NCI-H82 treated with DMSO at 0.1 percent for 48 hours (cell line): ENCODE results near the gene ZNF248.
"Not testable (repeated sequence)": the region's sequence is repeated elsewhere in the genome, so short reads cannot be mapped to it uniquely, and the experiment has no call there.

ENCODE experiments used
- DNase-seq: peaks from one replicate; lab custom pipeline; 2025; ENCODE audit not compliant: unreplicated experiment; lab: John Stamatoyannopoulos, UW

ZNF248 gene

DNA sequence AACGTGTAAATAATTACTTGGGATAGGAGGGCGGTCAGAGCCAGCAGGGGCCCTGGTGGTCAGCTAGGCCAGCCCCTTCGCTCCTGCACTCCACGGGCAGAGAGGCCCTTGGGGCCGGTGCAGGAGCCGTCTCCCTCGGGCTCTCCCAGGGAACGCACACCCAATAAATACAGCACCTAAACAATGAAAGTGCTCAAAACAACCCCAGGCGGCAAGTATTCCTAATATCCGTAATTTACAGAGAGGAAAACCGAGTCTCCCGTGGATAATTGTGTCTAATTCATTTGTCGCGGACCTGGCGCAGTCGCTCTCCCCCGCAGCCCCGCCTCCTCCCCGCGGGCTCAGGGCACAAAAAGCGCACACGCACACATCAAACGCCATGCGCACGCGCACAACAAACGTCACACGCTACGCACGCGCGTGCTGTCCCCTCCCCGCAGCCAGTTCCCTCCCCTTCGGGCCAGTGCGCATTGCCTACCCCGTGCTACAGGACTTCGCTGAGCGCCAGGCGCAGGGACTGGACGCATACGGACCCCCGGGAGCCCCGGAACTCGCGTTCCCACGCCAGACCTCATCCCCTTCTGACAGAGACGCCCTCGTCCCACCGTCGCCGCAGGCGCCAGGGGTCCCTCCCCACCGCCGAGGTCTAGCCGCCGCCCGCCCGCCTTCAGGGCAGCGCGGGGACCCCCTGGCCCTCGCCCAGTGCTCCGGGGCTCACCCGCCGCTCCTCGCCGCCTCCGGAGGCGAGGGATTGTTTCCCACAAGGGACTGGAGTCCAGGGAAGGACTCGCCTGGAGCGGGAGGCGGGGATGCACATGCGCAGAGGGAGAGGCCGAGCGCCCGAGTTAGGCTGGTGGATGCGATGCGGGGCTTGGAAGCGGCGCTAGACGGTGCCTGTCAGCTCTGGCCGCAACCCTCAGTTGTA is at the start of gene ZNF248:
Gene ZNF248 (minus strand): TSS at position 324 of the 925 bp plus-strand sequence. CDS start 1,300 bp downstream, outside the sequence.
- DNase-seq, result peak; percentile 68

DNA sequence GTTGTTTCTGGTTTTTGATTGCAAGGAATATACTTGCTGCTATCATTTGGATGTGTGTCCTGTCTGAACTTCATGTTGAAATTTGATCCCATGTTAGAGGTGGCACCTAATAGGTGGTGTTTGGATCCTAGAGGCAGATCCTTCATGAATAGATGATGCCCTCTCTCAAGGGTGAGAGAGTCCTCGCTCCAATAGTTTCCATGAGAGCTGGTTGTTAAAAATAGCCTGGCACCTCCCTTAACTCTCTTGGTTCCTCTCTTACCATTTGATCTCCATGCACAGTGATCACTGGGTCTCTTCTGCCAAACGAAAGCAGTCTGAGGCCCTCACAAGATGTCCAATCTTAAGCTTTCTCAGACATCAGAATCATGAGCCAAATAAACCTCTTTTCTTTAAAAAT is 49.0 kb upstream of the ZNF248 start:
- no peak for DNase-seq

DNA sequence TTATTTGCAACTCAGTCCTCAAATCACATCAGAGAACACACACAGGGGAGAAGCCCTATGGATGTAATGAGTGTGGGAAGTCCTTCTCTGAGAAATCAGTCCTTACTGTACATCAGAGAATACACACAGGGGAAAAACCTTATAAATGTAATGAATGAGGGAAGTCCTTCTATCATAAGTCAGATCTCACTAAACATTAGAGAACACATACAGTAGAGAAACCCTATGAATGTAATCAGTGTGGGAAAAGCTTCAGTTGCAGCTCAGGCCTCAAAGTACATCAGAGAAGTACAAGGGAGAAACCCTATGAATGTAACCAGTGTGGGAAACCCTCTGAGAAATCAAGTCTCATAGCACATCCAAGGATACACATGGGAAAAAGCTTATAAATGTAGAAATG is 39.0 kb upstream of the ZNF248 start:
- DNase-seq, result no peak

DNA sequence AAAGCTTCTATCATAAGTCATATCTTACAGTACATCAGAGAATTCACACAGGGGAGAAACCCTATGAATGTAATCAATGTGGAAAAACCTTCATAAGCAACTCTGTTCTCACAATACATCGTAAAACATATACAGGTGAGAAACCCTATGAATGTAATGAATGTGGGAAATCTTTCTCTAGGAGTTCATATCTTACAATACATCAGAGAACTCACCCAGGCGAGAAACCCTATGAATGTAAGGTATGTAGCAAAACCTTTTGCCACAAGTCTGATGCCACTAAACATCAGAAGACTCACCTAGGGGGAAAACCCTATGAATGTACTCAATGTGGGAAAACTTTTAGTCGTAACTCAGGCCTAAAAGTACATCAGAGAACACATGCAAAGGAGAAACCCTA is 38.3 kb upstream of the ZNF248 start:
- no peak for DNase-seq

DNA sequence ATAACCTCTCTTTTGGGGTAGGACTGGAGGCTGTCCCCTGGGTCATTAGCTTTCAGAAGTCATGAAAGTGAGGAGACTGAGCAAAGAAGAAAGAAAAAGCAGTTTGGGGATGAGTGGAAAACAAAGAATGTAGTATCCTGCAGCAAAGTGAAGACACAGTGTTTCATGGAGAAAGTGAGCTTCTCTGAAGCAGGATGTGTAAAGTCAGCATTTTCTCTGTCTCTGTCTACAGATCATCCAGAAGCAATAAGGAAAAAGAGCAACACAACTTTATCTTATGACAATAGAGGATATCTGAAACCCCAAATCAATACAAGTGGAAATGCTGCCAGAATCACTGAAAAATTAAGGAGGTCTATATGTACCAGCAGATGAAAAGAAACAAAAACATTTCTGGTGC is 28.4 kb upstream of the ZNF248 start:
- no peak for DNase-seq

DNA sequence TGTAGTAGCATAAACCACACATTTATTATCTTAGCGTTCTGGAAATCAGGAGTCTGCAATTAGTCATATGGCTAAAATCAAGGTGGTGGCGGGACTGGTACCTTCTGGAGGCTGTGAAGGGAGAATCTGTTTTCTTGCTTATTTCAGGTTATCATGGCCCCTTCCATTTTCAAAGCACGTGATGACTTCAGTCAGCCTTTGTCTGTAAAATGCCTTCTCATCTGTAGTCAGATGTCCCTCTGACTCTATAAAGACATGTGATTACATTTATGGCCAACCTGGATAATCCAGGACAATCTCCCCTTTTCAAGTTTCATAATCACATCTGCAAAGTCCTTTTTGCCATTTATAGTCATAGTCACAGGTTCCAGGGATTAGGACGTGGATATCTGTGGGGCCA is 15.5 kb upstream of the ZNF248 start:
- DNase-seq, result no peak

DNA sequence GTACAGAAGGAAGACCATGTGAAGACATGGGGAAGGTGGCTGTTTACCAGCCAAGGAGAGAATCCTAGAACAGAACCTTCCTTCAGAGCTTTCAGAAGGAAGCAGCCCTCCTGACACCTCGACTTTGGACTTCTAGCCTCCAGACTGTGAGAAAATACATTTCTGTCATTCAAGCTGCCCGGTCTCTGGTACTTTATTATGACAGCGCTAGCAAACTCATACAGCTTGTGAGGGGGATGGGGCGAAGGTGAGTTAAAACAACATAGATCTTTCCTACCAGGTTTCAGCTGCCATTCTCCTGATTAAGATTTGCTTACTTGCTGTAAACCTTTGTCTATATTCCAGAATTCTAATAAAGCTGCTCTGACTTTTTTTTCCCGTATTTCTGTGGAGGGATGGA is 14.9 kb upstream of the ZNF248 start:
- no peak for DNase-seq

DNA sequence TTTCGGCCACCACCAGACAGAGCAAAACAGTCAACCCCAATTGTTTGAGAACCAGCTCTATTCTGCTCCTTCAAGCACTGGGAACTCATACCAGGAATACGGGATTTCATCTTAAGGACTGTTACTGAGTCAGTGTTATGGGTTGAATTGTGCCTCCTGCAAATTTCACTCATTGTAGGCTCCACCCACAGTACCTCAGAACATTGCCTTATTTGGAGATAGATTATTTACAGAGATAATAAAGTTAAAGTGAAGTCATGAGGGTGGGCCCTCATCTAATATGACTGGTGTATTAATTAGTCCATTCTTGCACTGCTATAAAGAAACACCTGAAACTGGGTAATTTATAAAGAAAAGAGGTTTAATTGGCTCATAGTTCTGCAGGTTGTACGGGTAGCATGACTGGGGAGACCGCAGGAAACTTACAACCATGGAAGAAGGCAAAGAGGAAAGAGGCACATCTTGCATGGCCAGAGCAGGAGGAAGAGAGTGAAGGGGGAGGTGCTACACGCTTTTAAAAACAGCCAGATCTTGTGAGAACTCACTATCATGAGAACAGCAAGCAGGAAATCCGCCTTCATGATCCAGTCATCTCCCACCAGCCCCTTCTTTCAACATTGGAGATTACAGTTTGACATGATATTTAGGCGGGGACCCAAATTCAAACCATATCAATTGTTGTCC is 14.3 kb upstream of the ZNF248 start:
- no peak for DNase-seq

DNA sequence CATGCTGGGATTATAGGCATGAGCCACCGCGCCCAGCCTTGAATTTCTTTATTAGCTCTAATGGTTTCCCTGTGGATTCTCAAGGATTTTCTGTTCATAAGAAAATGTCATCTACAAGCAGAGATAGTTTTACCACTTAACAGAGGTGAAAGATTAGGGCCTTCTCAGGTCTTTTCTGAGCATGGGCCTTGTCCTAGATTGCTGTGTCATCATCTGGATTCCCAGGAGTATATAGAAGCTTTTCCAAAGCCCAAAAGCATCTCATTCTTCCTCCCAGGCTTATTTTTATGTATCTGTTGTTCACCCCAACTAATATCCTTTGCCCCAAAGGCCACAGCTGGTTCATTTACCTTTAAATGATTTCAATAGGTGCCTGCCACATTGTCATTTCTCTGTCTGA is 13.7 kb upstream of the ZNF248 start:
- DNase-seq, result no peak

DNA sequence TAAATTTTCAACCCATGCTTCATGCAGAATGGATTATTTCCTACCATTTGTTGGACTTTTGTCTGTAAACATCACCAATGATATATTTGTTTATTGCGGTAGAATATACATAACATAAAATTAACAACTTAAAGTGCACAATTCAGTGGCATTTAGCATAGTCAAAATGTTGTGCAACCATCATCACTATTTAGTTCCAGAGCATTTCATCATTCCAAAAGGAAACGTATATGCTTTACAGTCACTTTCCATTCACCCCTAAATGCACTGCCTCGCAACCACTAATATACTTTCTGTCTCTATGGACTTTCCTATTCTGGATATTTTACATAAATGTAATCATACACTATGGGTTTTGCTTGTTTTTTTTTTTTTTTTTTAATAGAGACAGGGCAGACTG is 11.4 kb upstream of the ZNF248 start:
- no peak for DNase-seq

DNA sequence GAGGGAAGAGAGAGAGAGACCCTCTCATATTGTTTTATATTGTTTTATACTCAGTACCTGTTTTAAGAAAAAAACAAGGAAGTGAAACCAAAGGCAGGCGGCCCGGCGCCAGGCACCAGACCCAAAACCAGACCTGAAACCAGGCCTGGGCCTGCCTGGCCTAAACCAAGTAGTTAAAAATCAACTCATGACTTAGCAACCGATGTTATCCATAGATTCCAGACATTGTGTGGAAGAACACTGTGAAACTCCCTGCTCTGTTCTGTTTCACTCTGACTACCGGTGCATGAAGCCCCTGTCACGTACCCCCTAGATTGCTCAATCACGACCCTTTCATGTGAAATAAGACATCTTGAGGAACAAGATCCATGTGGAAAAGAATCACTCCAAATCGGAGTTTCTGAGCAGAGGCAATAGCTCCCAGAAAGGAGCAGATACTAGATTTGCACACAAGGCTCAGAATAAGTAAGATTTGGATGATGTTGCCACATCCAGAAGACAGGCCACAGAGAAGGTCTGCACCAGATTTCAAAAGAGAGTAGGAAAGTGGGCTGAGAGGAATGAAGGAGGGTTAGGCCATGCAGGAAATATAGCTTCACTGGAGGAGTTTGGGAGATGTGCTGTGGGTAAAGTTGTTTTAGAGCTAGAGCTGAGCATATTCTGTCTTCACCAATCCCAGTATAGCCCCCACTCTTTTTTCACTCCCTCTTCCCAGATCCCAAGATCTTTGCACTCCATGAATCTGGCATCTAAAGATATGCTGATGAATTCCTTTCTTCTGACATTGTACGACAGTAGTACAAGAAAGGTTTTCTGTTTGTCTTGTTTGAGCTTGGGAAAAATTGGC is 8.8 kb upstream of the ZNF248 start:
- DNase-seq, result no peak

DNA sequence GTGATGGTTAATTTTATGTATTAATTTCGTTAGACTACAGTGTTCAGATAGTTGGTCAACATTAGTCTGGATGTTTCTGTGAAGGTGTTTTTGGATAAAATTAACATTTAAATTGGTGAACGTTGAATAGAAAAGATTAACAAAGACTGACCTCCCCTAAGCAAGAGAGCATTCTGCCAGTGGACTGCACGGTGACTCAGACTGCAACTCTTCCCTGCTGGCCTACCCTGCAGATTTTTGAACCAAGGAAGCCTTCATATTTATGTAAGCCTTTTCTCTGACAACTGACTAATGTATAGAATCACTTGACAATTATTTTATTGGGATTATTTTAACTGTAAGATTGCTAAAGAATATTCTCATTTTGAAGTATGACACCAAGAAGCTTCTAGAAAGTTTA is 7.9 kb upstream of the ZNF248 start:
- no peak for DNase-seq

DNA sequence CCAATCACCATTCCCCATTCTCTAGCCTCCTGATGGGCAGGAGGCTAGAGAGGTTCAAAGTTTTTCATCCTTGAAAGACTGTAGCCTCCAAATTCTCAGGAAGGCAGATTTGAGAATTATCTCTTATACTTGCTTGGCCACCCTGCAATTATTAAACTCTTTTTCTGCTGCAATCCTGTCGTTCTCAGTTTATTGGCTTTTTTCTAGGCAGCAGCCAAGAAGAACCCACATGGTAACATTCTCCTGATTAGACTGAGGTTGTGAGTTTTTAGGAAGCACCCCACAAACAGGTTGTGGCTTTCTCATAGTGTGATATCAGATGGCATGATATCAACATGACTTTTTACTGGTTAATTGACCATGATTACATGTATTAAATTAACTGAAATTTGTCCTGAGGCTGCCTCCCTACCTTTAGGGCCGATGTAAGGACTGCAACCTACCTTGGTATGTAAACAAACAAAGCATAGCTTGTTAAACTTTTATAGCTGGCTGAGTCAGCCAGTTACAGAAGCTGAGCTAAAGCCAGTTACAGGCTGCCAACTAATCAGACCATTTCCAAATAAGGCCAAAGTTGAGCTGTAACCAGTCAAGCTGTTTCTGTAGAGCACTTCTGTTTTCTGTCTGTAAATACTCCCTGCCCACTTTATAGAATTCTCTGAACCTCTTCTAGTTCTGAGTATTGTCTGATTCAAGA is 3.2 kb upstream of the ZNF248 start:
- no peak for DNase-seq

DNA sequence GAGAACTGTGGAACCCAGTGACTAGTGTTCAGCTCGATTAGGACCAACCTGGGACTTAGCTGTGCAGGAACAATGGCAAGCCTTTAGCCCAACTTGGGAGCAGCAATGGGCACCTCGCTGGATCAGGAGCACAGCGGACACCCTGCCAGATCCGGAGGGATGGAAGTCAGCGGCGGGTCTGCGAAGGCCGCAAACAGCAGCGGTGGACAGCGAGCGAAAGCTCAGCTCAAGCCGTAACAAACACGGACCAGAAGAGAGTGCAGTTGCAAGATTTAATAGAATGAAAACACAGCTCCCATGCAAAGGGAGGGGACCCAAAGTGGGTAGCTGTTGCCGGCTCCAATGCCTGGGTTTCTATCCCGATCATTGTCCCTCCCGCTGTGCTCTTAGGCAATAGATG is 1.9 kb upstream of the ZNF248 start:
- not testable (repeated sequence) for DNase-seq

DNA sequence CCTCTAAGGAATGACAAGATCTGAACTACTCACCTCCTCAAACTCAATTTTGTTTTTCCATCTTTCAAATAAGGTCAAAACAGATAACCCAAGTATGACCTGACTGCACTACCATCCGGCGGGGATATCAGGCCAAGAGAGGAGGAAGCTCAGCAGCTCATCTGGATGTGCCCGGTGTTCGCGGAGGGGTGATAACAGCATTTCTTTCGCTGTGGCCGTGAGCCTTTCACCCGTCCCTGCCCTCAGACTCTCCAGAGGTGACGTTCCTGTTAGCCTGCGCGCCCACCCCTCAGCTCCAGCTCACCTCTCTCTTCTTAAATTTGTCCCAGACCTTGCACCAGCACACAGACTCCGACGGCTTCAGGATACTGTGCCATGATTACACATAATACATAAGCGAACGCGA is 526 bp downstream of the ZNF248 start:
- DNase-seq, result no peak

DNA sequence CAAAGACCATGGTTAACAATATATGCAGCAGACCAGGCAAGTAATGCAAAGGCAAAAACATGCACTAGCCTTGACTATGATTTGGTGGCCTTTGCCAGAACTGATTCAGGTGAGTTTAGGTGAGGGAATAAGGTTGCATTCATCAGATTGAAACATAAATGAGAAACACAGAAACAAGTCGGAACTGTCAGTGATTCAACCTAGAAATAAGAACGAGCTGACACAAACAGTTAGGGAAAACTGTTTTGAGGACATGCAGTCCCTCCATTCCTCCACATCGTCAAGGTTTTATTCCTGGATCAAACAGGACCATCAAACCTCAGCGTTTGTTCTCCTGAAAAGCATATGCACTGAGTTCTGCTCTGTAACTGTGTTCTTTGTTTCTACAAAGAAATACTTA is 1.8 kb downstream of the ZNF248 start:
- DNase-seq, result no peak

DNA sequence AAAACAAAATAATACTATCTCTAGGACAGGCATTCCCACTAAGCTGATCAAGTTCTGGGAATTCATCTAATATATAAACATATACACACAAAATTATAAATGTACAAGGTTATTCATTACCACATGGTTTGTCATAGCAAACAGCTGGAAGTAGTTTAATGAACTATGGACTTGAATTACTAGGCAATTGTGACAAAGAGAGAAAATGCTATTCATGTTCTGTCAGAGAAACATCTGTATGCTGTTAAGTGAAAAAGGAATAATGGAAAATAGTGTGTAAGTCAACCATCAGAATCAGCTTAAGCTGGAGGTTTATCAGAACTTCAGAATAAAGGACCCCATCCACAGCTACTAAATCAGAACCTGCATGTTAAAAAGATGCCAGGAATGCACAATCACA is 2.8 kb downstream of the ZNF248 start:
- DNase-seq, result no peak

DNA sequence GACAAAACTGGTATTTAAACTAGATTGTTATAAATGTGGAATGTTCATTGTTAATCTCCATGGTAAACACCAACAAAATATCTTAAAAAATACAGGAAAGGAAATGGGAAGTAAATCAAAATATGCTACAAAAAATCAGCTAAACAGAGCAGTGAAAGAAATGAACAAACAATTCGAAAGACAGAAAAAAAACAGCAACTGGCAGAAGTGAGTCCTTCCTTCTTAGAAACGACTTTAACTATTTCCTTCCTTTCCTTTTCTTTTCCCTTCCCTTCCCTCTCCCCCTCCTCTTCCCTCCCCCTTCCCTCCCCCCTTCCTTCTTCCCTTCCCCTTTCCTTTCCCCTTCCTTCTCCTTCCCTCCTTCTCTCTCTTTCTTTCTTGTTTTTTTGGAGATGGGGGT is 12.8 kb downstream of the ZNF248 start:
- DNase-seq, result no peak

DNA sequence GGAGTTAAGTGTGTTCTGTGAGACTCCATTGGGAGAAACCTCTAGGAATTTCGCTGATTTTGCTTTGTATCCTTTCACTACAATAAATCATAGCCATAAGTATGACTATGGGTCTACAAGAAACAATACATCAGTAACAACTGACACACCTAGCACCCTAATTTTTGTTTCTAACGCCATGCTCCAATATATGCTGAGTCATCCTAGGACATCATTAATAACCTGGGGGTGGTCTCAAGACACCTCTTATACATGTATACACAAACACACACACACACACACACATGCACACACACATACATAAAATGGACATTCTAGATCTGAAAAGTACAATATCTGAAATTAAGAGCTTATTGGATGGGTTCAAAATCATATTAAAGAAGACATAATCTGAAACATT is 18.2 kb downstream of the ZNF248 start:
- DNase-seq, result no peak

DNA sequence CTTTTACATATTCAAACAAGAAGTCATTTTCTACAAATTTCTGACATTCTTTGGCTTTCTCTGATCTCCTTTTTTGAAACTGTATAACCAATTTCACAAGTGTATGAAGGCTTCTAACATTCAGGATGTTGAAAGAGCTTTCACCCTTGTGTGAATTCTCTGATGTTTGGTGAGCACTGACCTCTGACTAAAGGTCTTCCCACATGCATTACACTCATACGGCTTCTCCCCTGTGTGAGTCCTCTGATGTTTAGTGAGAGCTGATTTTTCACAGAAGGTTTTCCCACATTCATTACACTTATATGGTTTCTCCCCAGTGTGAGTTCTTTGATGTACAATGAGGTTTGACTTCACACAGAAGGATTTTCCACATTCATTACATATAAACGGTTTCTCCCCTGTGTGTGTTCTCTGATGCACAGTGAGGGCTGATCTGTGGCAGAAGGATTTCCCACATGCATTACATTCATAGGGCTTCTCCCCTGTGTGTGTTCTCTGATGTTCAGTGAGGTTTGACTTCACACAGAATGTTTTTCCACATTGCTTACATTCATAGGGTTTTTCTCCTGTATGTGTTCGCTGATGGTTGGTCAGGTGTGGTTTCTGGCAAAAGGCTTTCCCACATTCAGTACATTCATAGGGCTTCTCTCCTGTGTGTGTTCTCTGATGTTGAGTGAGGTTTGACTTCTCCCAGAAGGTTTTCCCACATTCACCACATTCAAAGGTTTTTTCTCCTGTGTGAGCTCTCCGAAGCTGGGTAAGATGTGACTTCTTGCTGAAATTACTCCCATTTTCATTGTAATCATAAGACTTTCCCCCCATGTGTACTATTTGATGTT is 25.7 kb downstream of the ZNF248 start:
- DNase-seq, result no peak
